HS-27A (cell line): ENCODE results near the gene CACNA1B.

Source experiments
- DNase-seq: peaks from one replicate; pipeline ENCODE4 v3.0.0-alpha.2; 2012; ENCODE audit warnings: low read depth, missing footprints

The CACNA1B gene

GRCh38 chr9:137967280-137967953, 89.8 kb downstream of the CACNA1B start:
- no peak for DNase-seq

GRCh38 chr9:137968235-137968634, 90.7 kb downstream of the CACNA1B start:
- no peak for DNase-seq

GRCh38 chr9:137969008-137969407, 91.4 kb downstream of the CACNA1B start:
- no peak for DNase-seq

DNA sequence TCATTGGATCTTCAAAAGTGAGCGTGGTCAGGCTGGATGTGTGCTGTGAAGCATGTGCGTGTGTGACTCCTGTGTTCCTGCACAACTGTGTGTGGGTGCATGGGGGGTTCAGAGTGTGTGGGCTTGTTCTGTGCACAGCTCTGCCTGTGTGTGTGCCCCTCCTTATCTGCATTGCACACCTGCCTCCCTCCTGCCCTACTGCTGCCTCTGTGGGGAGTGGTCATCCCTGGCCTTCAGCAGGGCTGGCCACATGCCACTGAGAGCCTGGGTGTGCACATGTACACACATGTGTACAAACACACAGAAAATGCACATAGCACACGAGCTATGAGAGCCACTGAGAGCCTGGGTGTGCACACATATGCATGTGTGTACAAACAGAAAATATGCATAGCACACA, 92.1 kb downstream of the CACNA1B start:
- no peak for DNase-seq

DNA sequence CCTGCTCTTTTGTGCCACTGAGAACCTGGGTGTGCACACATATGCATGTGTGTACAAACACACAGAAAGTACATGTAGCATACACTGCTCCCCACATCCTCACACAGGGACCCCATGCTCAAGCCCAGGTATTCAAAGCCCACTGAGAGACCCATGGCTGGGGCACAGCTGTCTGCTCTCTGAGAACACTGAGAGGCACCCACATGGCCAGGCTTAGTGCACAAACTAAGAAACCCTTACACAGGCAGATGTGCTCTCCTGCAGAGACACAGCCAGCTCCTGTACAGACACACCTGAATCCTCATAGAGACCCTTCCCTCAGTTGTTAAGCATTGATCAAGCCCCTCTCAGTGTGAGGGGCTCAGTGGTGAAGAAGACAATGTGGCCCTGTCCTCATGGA, 92.5 kb downstream of the CACNA1B start:
- no peak for DNase-seq

GRCh38 chr9:137970686-137971476, 93.3 kb downstream of the CACNA1B start:
- no peak for DNase-seq

DNA sequence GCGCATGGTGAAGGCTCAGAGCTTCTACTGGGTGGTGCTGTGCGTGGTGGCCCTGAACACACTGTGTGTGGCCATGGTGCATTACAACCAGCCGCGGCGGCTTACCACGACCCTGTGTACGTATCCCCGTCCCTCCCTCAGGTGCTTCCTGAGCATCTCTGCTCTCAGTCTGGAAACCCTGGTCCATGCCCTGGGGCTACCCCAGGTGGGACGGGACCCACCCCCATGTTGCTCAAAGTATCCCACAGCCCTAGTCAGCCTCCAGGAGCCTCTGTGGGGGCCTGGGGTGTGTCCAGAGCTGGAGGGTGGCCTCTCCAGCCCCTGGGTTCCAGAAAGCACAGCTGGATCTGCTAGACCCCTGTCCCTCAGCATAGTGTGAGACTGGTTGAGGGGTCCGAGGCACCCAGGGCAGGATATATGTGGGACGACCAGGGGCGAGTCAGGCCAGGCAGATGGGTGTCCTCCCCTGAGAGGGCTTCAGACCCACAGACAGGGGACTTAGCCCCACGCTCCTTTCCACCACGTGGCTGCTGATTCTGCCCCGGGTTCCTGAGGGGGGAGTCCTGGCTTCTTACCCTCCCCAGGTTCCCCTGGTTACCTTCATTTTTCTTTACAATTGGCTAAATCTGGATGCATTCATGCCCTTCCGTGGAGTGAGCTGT, 94.0 kb downstream of the CACNA1B start:
- no peak for DNase-seq

GRCh38 chr9:137972355-137972987, 94.9 kb downstream of the CACNA1B start:
- no peak for DNase-seq

DNA sequence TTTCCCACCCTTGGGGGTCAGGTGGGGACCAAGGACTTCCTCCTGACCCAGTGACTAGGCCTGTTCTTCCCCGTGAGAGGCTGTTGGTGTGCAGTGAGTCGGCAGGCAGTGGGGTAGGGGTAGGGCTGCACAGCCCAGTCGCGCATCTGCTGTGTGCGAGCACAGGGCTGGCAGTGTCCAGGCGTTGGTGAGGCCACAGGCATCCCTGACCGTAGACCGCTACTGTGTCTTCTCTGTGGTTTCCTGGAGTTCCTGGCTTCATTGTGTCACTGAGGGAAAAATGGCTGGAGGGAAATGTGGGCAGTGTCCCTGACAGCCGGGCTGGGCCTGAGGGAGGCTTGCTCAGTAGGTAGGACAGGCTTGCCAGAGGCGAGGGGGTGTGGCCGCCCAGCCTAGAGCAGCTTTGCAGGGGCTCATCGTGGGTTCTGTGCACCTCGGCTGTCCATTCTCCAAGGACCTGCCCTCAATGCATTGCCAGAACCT, 95.4 kb downstream of the CACNA1B start:
- no peak for DNase-seq

DNA sequence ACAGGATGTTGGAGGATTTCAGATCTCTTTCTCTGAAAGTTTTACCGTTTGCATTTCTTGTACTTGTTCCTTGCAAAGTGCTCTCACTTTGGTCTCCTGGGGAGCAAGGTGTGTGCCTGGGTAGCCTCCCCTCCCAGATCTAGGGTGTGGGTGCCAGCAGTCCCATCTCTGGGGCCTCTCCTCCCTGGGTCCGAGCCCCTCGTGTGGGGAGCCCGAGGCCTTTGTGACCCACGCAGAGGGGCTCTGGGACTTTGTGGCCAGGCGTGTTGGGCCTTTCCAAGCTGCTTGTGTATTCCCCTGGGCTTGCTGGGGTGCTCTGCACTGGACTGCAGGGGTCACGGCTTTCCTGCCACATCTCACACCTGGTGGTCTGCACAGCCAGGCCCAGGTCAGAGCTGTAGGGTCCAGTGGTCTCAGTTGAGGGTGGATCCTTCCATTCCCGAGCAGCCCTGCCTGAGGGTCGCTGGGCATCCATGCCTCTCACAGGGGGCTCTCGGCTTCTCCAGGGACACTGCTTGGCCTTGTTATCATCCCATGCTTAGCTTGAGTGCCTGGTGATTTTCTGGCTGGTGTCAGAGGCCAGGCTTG, 96.3 kb downstream of the CACNA1B start:
- no peak for DNase-seq

- no peak for DNase-seq
These were observed 97.4 kb downstream of the CACNA1B start for GRCh38 chr9:137974746-137975526.

DNA sequence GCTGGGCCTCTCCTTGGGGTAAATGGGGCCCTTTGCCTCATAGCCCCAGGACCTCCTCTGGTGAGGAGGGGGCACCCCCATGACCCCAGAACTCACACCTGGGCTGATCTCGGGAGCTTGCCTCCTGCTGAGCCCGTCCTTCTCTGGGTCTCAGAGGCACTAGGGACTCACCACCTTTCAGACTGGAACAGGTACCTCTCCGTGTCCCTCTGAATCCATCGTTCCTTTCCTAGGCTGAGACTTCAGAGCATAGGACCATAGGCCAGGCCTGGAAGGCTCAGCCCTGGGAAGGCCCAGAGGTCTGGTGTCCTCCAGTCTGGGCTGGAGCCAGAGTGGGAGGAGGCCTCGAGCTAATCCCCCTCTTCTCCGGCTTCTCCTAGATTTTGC, 97.9 kb downstream of the CACNA1B start:
- no peak for DNase-seq

DNA sequence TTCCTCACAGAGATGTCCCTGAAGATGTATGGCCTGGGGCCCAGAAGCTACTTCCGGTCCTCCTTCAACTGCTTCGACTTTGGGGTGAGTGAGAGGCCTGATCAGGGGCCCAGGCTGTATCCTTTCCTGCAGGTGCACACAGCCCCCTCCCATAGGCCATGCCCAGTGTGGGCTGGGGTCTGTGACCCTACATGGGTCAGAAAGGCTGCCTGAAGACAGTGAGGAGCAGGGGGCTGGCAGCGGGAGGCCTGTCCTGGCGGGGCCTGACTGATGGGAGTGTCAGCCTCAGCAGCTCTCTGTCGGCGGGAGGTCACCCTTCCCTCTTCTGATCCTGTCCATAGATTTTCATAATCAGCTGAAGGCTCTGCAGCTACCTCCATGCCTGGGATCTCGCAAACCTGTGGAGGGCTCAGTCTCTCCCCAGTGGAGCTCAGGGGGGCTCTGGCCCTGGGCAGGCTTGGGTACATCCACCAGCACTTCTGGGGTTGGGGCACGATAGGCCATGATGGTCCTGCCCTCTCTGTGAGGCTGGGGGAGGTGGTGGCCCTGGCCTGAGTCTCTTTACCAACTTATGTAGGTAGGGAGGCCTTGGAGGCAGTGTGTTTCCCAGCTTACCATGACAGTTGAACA, 98.5 kb downstream of the CACNA1B start:
- DNase-seq, result no peak

GRCh38 chr9:137977571-137978261, 100.1 kb downstream of the CACNA1B start:
- no peak for DNase-seq

- no peak for DNase-seq
These were observed 100.7 kb downstream of the CACNA1B start for GRCh38 chr9:137978262-137978714.

- no peak for DNase-seq
These were observed 104.6 kb downstream of the CACNA1B start for GRCh38 chr9:137982200-137982599.

GRCh38 chr9:137984005-137984404, 106.4 kb downstream of the CACNA1B start:
- no peak for DNase-seq

- DNase-seq, result no peak
These were observed 107.1 kb downstream of the CACNA1B start for GRCh38 chr9:137984520-137985257.

GRCh38 chr9:137985637-137986071, 108.1 kb downstream of the CACNA1B start:
- DNase-seq, result no peak
